Mucosa of gallbladder (tissue), 1 donor: ENCODE data around the gene IQGAP2. TPM values are rescaled to one million over a fixed set of nuclear protein-coding genes. Genes with fewer than 3 reads are reported as not detected.

Experiments used
- DNase-seq: peaks from one replicate; pipeline ENCODE4 v3.0.0-alpha.2; 2020; ENCODE audit warnings: low spot score
- total RNA-seq: library from RNA; stranded (reverse); gene quantifications from one replicate; pipeline ENCODE4 v1.2.1, GENCODE V29; 2021
- donor health status: DM: no; HTN: no; CAD: no.

The IQGAP2 gene
- total RNA-seq, 1 donor from 2014 or later = 119 TPM

DNA sequence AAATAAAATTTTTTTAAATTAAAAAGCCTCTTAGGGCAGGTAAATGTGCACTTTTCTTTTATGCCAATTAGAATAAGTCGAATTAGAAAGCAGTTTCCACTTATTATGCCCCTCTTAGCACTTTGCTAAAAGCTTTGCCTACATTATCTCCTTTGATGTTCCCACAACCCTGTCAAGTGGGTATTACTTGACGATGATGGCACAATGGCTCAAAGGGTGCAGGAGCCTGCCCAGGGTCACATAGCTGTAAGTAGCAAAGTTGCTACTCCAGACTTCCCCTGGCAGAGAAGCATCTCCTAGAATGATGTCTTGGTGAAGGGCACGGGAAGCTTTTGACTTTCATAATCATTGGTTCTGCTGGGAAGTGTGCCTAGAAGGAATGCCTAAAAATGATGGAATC lies 18.4 kb upstream of the IQGAP2 start:
- DNase-seq = no peak

DNA sequence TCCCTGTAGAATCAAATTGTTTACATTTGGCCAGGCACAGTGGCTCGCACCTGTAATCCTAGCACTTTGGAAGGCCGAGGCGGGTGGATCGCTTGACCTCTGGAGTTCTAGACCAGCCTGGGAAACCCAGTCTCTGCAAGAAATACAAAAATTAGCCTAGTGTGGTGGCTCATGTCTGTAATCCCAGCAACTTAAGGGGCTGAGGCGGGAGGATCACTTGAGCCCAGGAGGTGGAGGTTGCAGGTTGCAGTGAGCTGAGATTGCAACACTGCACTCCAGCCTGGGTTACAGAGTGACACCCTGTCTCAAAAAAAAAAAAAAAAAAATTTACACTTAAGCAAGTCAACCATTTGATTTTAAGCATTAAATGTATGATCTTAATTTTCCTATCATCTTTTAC lies 17.5 kb upstream of the IQGAP2 start:
- no peak for DNase-seq

DNA sequence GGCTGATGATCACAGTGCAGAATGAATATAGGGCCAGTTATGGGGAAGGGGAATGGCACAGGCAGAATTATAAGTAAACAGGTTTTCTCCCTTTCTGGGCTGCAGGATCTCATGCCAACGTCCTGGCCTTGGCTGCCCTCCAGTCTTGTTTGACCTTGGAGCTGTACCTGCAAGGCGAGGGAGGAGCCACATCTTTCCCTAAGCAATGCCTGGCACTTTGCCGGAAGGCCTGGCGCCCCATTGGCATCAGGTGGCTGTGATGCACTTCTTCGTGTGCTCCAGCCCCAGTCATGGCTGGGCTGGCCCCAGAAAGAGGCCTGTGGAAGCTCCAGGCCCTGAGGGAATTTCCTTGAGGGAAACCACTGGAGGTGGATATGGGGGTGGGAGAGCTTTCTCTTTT lies 16.7 kb upstream of the IQGAP2 start:
- peak; percentile 92 for DNase-seq

DNA sequence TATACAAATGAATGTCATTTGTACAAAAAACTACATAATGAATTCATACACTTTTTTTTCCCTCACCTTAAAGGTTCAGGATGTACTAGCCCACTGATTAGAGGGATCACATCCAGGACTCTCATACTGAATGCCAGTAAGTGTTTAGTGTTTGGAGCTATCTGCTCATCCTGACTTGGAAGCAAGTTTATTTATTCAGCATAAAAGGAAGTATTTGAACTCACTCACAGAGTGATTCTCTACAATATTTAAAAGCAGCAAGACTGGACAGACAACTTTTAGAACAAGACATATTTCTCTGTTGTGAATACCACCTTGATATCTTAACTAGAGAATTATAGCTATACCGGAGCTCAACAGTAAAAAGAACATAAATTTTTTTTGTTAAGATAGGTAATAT lies 14.8 kb upstream of the IQGAP2 start:
- DNase-seq = no peak

DNA sequence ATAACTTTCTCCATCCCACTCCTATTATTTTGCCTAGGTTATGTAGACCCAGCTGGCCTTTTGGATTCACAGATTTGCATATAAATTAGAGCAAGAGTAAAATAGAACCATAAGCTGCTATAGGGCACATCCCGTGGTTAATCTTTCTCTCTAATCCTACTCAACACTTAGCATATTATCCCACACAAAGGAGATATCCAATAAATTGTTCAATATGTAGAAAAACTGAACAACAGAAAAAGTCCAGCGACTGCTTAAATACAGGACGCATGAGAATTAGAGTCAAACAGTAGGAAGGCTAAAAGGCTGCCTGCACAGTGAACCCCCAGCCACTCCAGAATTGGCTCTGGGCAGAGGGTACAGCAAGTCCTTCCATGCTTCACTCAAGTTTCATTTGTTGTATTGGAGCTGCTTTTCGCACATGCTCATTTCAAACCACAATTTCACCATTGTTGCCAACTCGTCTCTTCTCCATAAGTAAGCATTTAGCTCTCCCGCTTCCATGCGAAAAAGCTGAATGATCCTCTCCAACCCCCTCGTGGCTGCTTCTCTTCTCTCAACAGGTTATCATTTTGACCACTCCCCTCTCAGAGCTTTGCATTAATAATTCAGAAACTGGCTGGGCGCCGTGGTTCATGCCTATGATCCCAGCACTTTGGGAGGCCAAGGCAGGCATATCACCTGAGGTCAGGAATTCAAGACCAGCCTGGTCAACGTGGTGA lies 14.1 kb upstream of the IQGAP2 start:
- no peak for DNase-seq

DNA sequence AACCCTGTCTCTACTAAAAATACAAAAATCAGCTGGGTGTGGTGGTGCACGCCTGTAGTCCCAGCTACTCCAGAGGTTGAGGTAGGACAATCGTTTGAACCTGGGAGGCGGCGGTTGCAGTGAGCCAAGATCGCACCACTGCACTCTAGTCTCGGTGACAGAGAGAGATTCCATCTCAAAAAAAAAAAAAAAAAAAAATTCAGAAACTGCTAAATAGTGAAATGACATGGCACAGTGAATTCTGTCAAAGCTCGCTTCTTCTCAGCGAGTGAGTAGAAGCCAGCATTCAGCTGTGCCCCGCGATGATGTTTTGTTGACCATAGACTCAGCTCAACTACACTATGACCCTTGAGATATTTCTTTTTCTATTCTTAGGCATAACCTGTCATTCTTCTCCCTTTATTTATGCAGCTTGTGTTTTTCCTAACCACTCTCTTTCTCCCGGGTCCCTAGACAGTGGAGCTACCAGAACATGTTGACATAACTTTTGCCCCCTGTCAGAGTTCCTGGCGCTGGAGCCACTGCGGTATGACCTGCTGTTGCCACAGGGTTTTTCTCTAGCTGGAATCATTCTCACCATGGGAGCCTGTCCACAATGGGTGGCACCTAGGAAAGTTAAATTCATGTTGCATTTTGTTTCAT lies 13.5 kb upstream of the IQGAP2 start:
- DNase-seq = no peak

DNA sequence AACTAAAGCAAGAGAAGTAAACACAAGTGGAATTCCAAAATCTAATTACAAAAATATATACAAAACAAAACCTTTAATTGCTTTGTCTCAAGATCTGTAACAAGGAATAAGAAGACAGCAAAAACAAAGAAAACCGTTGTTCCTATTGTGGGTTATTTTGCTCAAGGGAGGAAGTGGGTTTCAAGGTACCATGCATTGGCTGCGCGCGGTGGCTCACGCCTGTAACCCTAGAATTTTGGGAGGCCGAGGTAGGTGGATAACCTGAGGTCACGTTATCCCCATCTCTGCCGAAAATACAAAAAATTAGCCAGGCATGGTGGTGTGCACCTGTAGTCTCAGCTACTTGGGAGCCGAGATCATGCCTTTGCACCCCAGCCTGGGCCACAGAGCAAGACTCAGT lies 12.1 kb upstream of the IQGAP2 start:
- no peak for DNase-seq

DNA sequence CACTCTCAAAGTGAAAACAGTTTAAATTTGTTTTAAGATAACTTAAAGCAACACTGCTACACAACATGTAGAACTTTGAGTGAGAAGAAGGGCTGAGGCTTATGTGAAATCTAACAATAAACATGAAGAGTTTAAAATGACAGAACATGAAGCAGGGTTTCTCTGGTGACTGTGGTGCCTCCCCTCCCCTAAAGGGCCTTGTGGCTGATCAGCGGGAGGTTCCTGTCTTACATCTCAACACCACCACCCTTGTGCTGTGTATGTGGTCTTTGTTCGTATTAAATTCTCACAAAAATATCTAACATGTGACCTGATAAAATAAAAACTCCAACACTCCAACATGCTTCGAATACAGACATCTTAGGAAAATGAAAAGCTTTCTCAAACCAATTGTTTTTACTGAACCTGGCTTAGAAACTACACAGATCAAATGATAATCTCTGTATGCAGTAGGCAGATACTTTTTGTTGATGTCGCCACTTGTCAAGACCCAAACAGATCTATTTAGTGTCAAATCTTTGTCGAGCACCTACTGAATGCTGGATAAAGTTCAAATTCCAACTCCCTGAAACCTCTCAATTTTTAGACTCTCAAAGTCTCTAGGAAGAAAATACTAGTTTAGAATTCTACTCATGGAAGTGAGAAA lies 9.9 kb upstream of the IQGAP2 start:
- no peak for DNase-seq

DNA sequence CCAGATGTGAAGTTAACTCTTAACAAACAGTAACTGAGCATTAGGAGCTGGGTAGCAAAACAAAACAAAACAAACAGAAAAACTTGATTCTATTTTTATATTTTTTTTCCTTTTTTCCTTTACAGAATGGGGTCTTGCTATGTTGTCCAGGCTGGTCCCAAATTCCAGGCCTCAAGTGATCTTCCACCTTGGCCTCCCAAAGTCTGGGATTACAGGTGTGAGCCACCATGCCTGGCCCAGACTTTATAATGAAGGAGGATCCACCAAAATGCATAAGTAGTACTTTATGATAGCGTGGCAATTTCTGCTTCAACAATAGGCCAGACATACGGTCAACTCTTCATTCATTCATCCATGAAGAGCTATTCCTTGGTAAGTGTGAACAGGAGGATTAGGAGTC lies 5.9 kb upstream of the IQGAP2 start:
- DNase-seq = no peak

DNA sequence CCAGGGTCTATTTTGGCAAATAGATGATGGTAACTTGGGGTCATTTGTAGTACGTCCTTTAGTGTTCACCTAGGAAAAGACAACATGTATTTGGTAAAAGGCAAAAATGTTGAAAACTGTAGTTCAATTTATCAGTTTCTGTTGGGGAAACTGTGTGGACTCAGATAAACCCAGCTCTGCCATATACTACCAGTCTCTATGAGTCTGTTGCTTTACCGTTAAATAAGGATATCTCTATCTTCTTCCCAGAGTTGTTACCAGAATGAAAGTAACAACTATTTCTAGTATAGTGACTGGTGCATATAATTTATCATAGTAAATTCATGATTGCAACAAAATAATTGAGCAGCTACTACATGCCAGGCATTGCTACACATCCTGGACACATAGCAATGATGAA lies 3.8 kb upstream of the IQGAP2 start:
- DNase-seq = no peak

DNA sequence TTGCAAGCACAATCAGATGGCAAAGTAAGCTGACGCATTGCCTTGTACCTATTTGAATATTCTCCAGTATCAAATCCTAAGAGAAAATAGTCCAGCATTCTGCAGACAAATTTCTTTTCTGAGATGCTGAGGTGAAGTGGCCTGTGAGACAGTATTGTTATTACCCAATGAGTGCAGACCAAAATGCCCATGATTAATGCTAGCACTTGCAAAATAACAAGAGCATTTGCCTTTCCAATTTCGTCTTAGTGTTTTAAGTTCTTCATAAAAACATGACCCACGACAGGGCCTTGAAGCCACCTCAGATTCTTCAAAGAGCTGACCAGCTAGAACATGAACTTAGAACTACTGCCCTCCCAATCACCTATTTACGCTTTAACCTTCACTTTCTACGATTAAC lies 2.6 kb upstream of the IQGAP2 start:
- DNase-seq = no peak

DNA sequence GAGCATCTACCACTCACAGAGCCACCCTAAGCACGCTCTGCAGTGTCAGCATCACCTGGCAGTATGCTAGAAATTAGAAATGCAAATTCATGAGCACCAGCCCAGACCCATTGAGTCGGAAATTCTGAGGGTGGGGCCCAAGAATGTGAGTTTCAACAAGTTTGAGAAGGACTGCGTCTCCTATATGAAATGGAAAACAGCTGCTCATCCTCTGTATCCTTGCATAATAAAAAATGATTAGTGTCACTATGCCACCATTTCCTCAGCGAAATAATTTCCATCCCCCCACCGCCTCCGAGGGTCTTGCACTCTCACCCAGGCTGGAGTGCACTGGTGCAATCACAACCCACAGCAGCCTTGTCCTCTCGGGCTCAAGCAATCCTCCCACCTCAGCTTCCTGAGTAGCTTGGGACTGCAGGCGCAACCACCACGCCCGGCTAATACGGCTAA lies 1.3 kb upstream of the IQGAP2 start:
- no peak for DNase-seq

DNA sequence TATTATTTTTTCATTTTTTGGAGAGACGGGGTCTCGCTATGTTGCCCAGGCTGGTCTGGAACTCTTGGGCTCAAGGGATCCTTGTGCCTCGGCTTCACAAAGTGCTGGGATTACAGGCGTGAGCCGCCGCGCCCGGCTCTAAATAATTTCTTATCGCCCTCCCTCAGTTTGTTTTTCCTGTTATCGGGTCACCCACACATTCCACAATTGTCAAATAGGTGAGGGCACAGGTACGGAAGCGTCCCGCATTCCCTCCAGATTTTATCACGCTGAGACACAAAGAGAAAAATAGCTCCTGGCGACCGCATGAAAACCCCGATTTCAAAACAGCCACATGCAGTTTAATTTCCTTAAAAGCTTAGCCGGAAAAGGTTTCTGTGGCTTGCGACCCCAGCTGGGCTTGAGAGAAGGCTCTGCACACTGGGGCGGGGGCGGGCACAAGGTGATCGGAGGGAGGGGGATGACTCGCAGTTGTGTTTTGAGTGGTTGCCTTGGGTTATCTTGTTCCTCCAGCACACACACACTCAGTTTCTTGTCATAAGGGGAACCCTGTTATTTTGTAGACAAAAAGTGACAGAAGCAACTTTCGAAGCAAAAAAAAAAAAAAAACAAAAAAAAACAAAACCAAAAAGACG lies 717 bp upstream of the IQGAP2 start:
- DNase-seq = peak; percentile 46

DNA sequence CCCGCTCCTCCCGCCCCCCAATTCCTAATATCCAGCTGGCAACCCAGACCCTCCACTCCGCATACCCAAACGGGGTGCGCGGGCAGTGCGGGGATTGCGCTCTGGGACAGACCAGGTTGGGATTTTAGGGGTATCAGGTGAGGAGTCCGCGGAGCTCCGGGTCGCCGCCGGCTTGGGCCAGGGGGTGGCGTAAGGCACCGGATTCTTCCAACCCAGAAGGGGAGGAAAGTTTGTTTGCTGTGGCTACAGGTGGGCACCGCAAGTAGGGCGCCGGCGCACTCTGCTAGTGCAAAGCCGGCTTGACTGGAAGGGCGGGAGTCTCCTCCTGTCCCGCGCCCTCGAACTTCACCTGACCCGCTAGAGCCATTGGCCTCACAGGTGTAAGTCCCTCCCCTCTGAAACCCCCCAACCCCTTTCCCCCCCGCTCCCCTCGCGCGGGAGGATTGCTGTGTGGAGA lies 709 bp downstream of the IQGAP2 start:
- DNase-seq = peak; percentile 60

DNA sequence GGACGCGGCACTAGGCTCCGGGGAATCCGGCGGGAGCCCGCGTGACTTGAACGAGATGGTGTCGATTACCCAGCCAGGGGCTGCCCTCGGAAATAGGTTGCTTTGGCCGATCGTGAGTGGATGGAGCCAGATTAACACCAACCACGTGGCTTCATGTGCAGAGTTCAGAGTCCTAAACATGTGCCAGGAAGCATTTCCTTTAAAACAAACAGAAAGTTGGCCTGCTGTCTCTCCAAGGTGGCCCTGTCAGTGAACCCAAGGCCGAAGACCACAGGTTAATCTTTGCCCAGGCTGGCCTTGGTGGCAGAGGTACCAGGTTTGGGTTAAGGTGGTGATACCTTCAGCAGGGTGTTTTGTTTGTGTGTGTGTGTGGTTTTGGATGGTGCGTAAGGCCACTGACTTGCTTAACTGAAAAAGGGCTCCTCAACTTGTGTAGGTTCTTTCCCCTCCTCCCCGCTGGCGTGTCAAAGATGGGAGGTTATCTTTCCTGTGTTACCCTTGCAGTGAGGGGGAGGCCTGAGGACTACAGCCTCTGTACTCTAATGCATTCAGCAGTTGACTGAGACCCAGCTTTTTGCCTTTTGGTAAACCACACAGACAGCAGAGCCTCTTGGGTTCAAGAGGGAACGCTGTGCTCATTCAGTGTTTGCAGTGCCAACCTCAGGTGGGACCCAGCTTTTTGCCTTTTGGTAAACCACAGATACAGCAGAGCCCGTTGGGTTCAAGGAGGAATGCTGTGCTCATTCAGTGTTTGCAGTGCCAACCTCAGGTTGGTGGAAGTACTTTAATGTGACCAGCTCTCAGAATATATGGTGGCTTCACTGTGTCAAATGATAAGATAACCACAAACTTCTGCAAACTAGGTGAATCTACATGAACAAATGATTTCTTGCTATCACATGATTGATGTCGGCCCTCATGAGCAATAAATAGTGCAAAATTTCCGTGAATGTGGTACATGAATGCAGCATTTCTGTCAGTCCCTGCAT lies 1.4 kb downstream of the IQGAP2 start:
- peak; percentile 91 for DNase-seq

DNA sequence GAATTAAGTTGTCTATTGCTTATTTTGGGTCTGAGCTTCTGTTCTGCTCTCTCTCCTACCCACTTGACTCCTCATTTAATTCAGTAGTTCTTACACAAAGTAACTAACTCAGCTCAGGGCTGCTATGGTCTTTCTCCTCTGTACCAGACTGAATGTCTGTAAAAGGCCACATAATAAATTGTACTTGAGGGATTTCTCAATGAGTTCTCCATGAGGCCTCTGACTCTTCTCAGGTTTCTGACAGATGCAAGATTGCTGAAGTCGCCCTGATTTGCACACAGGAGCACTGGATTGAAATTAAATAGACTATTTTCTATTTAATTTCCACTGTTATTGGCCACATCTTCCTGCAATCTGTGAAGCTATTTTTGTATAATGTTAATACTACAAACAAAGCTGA lies 2.9 kb downstream of the IQGAP2 start:
- DNase-seq = no peak

DNA sequence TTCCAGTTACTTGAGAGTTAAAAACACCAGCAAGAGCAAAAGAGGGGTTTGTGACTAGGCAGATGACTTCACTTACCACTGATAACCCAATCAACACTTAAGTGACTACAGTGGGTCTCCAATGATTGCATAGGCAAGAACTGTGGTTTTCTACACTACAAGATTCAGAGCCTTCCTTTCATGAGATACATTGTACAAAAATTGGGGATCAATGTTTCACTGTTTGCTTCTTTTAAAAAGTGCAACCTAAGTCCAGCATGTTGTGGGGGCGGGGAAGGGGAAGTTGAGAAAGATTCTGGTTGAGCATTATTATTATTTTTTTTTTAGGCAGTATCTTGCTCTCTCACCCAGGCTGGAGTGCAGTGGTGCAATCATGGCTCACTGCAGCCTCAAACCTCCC lies 3.6 kb downstream of the IQGAP2 start:
- no peak for DNase-seq

DNA sequence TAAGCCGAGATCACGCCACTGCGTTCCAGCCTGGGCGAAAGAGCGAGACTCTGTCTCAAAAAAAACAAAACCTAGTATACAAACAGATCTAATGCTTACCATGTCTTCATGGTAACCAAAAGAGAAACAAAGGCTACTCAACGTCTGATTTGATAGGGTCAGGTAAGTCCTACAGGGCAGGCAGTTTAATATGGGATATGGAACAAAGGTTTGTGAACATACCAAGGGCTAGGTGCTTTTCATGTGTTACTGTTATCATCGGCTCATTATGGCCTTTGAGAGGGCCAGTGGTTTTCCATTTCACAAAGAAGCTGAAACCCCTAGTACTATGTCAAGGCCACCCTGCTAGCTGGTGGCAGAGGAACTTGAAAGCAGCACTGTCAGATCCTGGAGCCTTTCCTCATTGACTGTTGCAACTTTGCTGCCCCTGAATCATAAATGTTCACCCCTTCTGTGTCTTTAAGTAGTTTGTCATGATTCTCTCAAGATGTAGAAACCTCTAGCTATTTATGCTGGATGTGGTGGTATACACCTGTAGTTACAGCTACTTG lies 5.1 kb downstream of the IQGAP2 start:
- no peak for DNase-seq

DNA sequence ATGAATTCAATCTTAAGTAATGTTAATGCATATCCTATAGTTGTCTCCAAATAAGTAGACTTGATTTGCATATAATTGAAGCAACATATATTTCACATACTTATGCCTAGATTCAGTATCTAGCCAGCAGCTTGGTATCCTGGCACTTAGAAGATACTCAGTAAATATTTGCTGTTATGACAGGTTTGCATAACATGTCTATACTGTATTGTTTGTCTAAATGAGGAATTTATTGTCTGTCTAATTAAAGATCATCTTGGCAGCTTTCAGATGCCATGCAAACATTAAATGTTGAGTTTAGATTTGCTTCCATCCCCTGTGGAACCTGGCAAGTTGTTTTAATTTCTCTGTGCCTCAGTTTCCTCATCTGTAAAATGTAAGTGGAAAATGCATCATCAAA lies 9.4 kb downstream of the IQGAP2 start:
- DNase-seq = no peak

DNA sequence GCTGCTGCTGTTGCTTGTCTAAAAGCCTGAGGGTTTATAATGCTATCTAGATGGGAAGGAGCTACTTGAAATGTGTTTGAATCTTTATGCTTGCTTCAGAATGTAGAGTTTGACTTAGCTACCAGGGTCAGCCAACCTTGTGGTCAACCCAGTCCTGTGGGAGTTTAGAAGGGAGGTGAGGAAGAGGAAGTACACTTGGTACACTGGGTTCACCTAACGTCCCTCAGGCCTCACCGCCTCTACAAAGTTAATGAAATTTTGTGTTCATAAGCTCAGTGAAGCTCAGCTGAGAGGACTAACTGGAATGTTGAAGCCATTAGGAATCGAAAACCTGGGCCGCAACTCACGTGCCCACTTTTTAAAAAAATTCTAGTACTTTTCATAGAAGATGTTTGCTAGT lies 10.7 kb downstream of the IQGAP2 start:
- no peak for DNase-seq

DNA sequence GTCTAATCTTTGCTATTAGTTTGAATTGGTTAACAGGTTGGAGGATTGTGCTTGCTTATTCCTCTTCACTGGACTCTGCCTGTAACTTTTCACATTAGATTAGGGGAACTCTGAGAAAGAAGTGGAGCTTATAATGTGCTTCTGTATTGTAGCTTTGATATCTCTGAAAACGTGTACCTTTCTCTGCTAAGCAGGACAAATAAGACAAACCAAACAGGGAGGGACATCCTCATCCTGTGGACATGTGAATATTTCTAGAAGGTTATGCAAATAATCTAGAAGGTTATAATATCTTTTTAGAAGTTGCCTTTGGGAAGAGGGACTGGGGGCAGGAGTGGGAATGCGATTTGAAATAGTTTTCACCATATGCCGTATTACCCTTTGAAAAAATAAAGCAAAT lies 11.7 kb downstream of the IQGAP2 start:
- no peak for DNase-seq
